ENCODE results near the gene GAMT.

GAMT gene

DNA sequence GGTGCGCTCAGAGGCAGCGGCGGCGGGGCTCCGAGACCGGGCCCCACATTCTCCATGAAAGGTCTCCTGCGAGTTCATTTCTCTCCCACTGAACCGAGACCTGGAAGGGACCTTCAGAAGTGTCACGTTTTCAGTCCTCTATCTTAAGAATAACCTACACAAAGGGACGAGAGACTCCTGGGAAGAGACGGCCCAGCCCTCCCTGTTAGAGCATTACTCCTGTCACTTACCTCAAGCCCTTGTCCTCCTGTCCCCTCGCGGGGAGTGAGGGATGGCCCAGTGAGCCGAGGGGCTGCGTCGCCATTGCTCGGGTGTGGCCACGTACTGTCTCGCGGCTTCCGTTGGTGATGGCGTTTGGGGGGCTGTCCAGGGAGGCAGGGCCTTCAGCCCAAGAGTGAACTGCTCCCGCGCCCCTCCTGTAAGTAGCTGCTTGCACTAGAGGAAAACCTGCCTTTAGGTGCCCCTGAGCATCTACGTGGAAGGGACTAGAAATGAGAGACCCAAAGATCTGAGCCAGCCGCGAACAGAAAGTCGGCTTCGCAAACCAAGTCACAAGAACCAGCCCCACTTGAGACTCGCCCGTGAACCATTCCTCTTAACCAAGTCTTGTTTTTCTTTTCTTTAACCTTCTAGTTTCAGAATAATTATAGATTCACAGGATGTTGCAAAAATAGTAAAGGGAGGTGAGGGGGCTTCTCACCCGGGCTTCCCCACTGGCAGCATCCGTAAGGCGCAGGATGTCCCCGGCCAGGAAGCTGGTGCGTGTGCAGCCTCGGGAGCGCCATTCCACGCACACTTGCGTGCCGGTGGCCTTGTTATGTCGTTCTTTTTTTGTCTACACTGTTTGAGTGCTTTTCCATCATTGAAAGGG lies 38.7 kb downstream of the GAMT start:
- DNase-seq, result no peak

DNA sequence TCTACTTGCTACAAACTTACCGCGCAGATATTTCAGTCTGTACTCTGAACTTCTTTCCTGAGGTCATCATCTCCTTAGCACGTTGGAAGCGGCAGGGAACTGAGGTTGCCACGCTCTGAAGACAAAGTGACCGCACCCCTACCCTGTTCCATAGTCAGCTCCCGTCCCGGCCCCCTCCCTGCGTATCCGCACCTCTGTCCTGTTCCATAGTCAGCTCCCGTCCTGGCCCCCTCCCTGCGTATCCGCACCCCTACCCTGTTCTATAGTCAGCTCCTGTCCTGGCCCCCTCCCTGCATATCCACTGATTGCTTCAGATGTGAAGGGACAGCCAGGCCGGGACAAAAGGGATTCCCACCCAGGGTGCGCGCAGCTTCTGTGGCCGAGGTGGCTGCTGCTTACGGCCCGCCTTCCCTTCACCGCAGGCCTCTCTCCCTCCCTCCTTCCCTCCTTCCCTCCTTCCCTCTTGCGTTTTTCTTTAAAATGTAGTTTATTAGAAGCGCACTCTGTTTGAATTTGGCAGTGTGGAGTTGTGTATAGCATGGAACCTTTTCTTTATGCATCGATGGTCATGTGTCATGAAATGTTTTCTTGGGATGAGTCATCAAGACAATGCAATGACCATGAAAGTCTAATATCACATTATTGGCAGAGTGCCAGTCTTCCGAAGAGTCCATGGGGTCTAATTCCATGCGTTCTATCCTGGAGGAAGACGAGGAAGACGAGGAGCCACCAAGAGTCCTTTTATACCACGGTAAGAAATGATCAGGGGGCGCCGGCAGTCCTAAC lies 39.5 kb downstream of the GAMT start:
- DNase-seq, result no peak

DNA sequence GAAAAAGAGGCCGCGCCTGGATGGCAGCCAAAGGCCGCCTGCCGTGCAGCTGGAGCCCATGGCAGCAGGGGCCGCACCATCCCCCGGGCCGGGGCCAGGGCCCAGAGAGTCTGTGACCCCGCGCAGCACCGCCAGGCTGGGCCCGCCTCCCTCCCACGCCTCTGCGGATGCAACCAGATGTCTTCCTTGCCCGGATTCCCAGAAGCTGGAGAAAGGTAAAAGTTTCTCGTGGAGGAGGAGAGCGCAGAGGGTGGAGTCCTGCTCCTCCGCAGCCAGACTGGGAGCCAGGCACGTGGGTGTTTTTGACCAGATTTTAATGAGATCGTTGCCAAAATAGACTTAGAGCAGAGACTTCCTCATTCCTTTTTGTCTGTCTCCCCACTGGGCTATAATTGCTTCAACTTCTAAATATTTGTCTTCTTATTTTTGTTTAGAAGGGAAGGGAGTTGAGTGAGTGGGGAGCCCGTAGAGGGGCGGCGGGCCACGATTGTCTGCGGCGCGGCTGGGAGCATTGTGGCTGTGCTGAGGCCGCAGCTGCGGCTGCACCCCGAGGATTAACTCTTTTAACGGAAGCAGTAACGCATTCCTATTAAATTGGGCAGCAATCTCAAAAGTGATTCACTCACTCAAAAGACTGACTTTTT lies 40.4 kb downstream of the GAMT start:
- DNase-seq, result no peak

DNA sequence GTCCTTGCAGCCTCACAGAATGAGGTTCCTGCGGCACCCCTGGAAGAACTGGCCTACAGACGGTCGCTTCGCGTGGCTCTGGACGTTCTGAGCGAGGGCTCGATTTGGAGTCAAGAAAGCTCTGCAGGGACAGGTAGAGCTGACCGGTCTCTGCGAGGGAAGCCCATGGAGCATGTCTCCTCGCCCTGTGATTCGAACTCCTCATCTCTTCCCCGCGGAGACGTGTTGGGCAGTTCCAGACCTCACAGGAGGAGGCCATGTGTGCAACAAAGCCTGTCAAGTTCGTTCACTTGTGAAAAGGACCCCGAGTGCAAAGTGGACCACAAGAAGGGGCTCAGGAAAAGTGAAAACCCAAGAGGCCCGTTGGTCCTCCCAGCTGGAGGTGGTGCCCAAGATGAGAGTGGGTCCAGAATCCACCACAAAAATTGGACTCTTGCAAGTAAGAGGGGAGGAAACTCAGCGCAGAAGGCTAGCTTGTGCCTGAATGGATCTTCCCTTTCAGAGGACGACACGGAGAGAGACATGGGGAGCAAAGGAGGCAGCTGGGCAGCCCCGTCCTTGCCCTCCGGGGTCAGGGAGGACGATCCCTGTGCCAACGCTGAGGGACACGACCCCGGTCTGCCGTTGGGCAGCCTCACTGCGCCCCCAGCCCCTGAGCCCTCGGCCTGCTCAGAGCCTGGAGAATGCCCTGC lies 41.1 kb downstream of the GAMT start:
- DNase-seq, result no peak

DNA sequence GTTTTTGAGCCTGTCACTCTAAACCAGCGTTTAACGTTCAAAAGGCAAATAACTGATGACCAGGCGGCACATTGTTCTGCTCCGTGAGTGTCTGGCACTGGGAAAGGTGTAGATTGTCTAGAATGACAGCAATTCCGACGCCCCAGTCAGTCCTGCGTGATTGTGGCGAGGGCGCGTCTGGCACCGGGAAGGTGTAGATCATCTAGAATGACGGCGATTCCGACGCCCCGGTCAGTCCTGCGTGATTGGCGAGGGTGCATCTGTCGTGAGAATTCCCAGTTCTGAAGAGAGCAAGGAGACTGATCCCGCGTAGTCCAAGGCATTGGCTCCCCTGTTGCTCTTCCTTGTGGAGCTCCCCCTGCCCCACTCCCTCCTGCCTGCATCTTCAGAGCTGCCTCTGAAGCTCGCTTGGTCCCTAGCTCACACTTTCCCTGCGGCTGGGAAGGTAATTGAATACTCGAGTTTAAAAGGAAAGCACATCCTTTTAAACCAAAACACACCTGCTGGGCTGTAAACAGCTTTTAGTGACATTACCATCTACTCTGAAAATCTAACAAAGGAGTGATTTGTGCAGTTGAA lies 43.7 kb downstream of the GAMT start:
- no peak for DNase-seq

DNA sequence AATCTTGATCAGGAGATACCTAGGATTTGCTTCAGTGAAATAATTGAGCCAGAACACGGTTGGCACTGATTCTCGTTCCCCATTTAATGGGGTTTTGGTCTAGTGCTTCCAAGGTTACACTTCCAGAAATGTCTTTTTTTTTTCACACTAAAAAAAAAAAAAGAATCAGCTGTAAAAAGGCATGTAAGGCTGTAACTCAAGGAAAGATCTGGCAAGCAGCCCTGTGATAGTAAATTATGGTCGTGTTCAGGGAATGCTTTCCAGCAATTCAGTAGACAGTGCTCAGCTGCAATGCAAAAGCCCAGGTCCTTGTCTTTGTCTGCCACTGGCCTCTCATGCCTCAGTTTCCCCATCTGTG lies 44.9 kb downstream of the GAMT start:
- DNase-seq, result no peak

DNA sequence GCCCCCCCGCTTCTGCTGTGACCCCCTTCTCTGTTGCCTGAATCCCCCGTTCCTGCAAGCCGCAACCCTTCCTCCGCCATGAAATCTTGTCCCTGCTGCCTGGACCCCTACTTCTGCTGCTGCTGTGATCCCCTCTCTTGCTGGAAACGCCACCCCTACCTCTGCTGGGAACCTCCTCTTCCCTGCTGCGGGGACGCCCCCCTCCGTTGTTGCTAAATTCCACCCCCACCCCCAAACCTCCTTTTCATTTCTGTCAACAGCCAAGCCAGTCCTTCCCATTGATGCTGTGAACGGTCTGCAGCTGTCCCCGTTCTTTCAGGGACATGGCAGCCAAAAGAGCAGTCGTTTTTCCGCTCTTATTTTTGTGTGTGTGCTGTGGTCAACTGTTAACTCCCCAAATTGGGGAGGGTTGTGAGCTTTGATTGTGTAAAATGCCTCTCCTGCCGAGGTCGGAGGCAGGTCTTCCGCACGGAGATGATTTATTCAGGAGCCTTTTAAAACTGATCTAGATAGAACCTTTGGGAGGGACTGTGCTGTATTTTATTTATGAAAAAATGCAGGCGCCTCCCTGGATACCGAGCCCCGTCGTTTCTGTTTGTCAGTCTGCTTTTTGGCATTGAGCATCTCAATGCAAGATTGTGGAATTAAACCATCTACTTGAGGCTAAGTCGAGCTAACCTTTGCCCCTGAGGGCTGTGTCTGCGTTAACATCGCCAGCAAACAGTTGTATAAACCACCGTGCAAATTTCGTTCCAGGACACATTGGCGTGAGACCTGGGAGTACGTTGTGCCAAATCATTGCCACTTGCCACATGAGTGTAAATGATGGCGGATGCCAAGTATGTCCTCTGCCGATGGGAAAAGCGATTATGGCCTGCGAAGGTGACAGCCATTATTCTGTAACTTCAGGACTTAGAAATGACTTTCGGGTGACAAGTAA lies 45.5 kb downstream of the GAMT start:
- no peak for DNase-seq

DNA sequence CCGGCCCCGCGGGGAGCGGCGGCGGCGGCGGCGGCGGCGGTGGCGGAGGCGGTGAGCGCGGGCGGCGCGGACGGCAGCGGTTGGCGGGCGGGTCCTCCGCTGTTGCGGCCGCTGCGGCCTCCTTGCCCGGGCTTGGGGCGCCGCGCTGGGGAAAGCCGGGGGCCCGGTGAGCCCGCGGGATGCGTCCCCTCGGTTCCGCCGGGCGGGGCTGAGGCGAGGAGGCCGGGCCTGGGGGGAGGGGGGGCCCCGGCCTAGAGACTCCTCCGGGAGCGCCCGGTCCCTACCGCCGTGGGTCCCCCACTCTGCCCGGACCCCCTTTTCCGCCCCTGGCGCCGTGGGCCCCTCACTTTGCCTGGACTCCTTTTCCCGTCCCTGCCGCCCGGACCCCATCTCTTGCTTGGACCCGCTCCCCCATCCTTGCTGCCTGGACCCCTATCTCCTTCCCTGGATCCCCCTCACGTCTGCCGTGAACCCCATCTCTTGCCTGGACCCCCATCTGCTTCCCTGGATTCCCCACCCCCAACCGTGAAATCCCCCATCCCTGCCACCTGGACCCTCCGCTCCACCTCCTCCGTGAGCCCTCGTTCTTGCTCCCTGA lies 46.3 kb downstream of the GAMT start:
- DNase-seq, result no peak

DNA sequence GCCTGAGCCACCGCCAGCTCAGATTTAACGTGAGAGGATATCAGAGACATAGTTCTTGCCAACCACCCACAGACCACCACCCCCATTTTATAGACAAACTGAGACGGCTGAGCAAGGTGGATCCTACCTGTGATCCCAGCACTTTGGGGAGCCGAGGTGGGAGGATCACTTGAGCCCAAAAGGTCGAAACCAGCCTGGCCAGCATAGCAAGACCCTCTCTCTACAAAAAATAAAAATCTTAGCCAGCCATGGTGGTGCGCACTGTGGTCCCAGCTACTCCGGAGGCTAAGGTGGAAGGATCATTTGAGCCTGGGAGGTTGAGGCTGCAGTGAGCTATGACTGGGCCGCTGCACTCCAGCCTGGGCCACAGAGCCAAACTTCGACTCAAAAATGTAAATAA lies 48.2 kb downstream of the GAMT start:
- no peak for DNase-seq

DNA sequence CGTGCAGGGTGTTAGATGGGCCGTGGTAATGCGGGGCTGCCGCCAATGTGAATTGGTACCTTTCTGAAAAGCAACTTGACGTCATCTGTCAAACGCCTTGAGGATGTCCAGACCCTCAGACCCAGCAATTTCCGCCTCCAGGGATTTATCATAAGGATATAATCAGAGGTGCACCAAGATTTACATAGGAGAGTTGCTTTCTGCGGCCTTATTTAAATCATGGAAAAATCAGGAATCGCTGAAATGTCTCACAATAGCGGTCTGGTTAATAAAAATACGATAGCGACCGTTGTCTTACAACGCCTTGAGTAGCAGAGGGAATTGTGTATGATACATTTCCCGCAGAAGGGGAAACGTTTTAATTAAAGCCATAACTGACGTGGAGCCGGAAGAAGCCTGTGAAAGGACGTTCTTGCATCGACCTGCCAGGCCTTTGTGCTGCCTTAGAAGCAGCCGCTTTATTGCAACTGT lies 49.9 kb downstream of the GAMT start:
- DNase-seq, result no peak

DNA sequence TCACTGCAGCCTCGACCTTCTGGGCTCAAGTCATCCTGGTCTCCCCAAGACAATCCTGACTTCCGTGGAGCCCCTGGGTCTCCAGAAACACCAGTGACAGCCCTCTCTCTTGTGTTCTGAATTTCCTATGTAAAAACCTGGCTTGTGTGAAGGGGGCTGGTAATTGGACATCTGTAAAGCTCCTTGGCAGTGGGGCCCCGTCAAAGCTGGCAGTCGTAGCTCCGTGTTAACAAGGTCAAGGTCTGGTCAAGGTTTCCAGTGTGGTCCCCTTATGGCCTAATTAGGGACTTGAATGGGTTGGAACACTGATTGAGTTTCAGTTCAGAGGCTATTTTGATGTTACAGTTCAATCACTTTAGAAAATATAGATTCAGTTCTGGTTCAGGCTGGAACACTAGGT lies 50.5 kb downstream of the GAMT start:
- no peak for DNase-seq

DNA sequence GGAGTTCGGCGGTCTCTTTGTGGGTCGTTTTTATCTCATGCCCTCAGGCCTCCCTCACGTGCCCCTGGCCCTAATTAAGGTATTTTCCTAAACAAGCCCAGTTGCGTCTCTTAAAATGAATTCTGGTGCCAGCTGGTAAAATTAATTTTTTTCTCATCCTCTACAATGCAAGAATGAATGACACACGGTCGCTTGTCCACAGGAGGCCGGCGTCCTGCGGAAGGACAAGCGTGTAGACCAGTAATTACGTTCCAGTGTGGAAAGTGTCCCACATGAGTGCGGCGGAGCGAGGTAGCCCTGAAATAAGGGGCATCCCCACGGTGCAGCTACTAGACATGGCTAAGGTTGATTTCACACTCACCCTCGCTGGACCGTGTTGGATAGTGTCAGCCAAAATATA lies 52.1 kb downstream of the GAMT start:
- no peak for DNase-seq
